Measurements from ENCODE around the gene FAM161A.
"Not testable (repeated sequence)": the region's sequence is repeated elsewhere in the genome, so short reads cannot be mapped to it uniquely, and the experiment has no call there.

FAM161A gene

DNA sequence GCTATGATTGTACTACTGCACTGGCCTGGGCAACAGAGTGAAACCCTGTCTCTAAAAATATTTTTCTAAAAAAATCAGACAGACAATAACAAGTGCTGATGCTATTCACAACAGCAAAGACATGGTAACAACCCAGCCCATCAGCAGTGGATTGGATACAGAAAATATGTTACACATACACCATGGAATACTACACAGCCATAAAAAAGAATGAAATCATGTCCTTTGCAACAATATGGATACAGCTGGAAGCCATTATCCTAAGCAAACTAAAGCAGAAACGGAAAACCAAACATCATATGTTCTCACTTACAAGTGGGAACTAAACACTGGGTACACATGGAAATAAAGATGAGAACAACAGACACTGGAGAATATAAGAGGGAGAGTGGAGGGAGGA lies 19.9 kb downstream of the FAM161A start:
- no peak for DNase-seq

DNA sequence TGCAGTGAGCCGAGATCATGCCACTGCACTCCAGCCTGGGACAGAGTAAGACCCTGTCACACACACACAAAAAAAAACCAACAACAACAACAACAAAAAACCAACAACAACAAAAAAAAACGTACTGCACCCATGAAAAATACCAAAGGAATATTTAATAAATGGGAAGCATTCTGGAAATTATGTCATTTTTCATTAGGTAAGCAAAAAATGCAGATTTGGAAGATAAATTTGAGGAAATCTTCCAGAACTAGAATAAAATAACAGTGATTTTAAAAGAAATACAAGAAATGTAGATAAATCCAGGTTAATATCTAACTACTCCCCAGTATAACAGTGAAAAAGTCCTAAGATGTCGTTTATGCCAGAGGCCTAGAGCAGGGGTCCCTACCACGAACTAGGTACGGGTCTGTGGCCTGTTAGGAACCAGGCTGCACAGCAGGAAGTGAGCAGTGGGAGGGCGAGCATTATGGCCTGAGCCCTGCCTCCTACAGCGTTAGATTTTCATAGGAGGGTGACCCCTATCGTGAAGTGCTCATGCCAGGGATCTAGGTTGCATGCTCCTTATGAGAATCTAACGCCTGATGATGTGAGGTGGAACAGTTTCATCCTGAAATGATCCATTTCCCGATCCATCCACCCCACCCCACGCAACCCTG lies 21.5 kb downstream of the FAM161A start:
- no peak for DNase-seq

DNA sequence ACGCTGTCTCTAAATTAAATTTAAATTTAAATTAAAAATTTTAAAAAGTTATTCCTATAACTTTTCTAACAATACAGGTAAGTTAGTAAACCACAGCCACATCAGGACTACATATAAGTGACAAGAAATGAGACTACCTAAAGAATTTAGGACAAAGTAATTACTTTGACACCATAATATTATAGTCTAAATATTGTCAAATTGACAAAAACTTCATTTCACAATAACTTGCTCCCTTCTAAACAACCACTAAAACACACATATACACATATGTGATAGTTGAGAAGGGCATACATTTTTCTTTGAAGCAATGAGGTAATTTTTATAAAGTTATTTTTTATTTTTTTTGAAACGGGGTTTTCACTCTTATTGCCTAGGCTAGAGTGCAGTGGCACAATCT lies 31.6 kb downstream of the FAM161A start:
- no peak for DNase-seq

DNA sequence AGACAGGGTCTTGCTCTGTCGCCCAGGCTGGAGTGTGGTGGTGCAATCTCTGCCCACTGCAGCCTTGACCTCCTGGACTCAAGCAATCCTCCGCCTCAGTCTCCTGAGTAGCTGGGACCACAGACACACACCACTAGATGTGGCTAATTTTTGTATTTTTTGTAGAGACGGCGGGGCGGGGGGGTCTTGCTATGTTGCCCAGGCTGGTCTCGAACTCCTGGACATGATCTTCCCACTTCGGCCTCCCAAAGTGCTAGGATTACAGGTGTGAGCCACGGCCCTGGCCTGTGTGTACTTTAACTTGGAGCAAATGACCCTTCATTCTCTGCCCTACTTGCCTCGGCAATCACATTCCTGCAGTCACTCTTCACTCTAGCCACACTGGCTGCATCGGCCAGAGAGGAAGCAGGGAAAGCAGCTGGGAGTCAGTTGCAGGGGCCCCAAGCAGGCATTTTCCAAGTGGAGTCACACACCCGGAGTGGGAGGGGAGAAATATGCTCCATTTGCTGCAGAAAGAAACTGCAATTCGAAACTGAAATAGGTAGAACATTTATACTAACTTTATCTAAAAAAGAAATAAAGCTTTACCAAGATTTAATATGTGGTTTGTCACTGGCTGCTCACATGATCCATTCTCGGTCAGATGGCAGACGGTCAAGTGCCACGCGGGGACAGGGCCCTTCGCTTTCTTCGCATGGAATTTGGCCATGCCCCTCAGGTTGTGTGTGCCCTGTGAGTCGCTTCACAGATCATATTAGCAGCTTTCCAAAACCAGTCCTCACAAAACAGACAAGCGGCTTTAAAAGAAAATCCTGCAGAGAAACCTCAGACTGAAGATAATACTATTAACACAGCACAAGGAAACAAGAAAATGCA lies 37.1 kb downstream of the FAM161A start:
- no peak for DNase-seq

DNA sequence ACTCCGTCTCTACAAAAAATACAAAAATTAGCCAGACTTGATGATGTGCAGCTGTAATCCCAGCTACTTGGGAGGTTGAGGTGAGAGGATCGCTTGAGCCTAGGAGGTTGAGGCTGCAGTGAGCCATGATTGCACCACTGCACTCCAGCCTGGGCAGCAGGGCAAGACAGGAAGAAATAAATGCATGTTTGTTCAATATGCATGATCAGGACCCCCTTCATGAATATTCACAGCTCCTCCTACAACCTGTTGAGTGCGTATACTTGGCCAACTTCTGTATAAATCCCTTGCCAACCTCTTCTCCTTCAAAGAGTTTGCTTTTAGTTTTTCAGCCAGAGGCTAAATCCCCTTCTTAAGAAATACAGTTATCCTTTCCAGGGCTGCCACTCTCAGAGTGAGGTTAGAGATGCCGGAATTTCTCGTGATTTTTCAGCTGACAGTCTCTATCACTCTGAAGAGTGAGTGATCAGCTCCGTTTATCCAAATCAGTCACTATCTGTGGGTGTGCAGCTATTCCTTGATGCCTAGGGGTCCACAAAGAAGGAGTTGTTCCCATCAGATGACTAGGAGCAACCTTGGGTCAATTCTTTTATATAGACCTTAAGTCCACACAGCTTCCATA lies 39.2 kb downstream of the FAM161A start:
- DNase-seq, result no peak

DNA sequence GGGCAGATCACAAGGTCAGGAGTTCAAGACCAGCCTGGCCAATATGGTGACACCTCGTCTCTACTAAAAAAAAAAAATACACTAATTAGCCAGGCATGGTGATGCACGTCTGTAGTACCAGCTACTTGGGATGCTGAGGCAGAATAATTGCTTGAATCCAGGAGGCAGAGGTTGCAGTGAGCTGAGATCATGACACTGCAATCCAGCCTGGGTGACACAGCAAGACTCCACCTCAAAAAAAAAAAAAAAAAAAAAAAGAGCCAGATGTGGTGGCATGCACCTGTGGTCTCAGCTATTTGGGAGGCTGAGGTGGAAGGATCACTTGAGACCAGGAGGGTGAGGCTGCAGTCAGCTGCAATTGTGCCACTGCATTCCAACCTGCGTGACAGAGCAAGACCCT lies 40.5 kb downstream of the FAM161A start:
- DNase-seq, result not testable (repeated sequence)

DNA sequence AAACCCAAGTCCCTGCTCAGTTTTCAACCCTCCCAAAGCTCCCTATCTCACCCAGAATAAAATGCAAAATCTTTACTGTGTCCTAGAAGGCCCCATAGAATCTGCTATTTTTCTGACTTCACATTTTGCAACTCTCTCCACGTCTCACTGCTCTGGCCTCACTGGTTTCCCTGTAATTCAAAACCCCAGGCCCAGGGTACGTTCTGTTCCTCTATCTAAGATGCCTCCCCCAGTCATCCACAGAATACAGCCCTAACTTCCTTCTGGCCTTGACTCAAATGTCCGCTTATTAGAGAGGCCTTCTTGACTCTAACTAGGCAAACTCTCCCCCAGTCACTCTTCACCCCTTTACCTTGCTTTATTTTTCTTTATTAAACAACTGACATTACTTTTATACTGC lies 42.0 kb downstream of the FAM161A start:
- DNase-seq, result no peak

DNA sequence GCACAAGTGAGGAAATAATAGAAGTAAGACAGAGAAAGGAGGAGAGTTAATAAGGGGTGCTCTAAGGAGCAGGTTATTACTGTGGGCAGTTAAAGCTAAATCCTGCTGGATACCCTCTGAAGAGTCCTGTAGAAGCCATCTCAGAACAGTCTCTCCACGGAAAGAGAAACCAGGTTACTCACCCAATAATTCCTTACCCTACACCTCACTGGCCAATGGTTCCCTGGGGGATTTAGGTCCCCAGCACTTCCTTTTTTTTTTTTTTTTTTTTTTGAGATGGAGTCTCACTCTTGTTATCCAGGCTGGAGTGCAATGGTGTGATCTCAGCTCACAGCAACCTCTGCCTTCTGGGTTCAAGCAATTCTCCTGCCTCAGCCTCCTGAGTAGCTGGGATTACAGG lies 43.7 kb downstream of the FAM161A start:
- not testable (repeated sequence) for DNase-seq

DNA sequence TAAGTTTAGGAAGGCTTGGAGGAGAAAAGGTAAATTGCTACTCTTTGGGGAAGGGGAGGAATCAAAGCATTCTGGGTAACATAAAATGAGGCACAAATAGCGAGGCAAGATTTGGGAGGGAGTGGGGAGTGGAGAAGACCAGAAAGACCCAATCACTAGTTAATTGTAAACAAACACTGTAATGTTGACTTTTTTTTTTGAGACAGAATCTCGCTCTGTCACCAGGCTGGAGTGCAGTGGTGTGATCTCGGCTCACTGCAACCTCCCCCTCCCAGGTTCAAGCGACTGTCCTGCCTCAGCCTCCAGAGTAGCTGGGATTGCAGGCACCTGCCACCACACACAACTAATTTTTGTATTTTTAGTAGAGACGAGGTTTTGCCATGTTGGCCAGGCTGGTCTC lies 45.2 kb downstream of the FAM161A start:
- not testable (repeated sequence) for DNase-seq

DNA sequence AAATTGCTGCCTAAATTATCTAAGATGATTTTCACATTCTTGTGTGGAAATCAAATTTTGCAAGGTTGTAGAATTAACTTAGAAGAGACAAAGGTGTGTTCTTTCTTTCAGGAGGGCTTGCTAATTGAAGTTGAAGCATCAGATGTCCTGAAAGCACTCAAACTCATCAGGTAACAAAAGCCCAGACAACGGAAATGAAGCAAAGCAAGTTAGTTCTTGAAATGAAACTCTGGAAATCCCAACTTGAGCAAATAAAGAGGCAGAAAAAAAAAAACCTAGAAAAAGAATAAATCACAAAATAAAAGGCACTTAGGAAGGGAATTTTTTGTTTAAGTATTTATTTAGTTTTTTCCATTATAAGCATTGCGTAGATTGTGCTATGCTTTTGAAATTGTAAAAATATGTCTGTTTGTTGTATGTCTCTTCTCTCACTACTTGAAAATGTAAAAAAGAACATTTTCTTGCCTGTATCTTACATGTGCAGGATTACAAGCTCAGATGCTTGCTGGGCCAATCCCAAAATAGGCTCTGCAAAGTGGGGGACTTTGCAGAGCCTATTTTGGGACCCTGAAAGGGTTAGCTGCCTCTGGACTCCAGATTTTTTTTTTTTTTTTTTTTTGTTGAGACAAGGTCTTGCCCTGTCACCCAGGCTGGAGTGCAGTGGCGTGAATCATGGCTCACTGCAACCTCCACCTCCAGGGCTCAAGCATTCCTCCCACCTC lies 46.7 kb downstream of the FAM161A start:
- no peak for DNase-seq

DNA sequence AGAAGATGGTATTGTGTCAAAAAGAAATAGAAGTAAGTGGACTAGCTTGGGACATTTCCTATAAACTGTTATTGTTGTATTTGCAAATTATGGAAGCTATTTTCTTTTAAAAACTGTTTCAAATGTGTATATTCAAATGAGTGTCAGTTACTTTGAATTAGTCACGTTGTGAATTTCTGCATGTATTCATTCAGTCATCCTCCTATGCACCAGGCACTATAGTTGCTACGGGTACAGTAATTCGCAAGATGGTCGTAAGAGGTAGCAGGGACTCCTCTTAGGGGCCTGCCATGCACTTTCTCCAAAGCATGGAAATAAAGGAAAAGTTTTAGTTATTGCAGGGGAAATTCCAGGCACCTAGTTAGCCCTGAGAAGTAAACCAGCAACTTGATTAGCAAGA lies 51.3 kb downstream of the FAM161A start:
- DNase-seq, result no peak

DNA sequence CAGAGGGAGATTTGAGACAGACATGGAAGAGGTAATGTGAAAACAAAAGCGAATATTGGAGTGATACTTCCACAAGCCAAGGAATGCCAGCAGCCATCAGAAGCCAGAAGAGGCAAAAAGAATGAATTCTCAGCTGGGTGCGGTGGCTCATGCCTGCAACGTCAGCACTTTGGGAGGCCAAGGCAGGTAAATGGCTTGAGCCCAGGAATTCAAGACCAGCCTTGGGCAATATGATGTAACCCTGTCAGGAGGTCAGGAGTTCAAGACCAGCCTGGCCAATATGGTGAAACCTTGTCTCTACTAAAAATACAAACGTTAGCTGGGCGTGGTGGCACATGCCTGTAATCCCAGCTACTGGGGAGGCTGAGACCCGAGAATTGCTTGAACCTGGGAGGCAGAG lies 54.8 kb downstream of the FAM161A start:
- no peak for DNase-seq

DNA sequence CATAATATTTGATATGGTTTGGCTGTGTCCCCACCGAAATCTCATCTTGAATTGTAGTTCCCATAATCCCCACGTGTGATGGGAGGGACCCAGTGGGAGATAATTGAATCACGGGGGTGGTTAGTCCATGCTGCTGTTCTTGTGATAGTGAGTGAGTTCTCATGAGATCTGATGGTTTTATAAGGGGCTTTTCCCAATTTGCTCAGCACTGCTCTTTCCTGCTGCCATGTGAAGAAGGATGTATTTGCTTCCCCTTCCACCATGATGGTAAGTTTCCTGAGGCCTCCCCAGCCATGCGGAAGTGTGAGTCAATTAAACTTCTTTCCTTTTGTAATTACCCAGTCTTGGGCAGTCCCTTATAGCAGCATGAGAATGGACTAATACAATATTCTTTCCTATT lies 56.4 kb downstream of the FAM161A start:
- not testable (repeated sequence) for DNase-seq

DNA sequence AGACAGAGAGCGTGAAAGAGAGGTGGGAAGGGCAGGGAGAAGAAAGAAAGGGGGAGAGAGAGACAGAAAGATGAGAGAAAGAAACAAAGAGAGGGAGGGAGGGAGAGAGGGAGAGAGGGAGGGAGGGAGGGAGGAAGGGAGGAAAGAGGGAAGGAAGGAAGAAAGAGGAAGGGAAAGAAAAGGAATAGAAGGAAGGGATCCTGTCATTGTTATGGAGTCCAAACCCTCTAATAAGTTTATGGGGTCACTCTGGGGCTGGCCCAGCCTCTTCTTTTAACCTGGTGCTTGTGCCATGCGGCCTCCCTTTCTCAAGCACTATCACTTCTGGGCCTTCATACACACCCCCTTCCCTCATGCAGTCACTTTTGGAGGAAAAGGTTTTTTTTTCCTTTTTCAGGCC lies 58.5 kb downstream of the FAM161A start:
- DNase-seq, result no peak

DNA sequence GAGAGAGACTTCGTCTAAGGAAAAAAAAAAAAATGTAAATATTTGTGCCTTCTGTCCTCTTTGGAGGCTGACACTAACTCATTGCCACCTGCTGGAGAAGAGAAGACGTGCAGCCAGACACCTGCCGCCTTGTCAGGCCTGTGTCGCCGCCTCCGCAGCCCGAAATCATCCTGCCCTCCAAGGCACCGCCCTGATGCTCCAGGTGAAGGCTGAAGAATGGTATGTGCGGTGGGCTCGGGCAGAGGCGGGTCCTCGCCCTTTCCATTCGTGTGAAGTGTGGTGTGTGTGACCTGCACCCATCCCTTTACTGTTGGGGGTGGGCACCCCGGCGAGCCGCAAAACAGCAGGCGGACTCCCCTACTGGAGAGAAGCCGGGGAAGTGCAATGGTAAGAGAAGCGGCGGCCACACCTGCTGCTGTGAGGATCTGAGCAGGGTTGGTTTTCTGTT lies 60.4 kb downstream of the FAM161A start:
- peak; percentile 67 for DNase-seq

DNA sequence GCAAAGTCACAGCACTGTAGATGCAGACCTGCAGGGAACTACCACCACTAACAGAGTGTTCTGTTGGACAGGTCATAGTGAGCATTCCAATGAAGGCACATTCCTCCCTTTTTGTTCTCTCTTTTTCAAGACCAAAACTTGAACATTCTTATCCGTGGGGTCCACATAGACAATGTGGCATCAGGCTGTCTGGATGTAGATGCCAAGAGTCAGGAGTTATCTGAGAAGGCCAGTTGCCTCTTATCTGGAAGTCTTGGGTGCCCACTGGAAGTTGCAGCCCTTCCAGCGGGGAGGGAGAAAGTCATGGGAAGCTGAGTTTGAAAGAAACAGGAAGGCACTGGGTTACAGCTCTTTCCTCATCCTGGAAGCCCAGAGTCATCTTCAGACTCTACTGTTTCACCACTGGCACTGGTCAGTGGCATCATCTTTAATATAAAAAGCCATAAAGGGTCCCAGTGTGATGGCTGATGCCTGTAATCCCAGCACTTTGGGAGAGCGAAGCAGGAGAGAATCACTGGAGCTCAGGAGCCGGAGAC lies 61.4 kb downstream of the FAM161A start:
- no peak for DNase-seq

DNA sequence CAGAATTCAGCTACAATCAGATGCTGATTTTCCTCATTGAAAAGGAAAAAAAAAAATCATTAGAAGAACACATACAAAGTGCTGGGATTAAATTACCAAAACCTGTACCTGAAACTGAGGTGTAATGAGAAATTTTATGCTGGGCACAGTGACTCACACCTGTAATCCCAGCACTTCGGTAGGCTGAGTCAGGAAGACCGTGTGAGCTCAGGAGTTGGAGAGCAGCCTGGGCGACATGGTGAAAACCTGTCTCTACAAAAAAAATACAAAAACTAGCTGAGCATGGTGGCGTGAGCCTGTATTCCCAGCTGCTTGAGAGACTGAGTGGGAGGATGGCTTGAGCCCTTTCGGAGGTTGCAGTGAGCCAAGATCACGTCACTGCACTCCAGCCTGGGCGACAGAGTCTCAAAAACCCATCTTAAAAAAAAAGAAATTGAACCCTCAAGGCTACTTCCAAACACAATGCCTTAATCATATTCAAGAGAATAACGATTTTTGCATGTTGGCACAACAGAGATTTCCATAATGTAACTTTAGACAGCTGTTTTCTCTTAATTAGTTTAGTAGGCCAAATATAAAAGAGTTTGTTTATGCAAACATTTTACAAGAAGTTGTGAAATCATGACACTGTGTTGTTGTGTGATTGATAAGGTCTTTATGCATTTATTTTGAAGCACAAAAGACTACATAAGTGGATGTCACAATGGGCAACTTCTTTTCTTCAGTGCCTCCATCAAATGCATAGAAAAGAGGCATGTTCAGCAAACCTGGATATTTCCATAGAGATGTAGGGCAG lies 63.9 kb downstream of the FAM161A start:
- DNase-seq, result no peak

DNA sequence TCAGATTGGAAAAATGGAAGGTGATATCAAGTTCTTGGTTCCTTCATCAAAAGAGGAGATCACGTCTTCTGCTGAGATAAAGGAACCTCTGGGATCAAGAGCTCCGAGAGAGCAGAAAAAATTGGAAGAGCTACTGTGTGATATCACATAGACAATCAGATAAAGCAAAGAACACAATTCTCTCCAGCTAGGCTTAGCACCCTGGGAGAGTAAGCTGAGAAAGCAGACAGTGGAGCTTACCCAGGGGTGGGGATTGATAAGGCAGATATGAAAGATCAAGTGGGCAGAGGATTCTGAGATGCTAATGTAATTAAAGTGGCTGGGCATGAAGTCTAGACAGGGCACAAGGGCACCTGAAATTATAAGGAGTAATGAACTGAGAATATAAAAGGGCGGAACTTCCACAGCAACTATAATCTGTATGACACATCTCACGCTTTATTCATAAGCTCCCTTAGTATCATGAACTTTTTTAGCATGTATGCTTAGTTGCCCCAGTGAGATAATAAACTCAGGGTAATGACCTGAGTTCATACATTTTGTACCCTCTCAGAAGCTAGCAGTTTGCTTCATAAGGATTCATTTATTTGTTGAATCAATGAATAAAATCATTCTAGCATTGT lies 65.8 kb downstream of the FAM161A start:
- no peak for DNase-seq

DNA sequence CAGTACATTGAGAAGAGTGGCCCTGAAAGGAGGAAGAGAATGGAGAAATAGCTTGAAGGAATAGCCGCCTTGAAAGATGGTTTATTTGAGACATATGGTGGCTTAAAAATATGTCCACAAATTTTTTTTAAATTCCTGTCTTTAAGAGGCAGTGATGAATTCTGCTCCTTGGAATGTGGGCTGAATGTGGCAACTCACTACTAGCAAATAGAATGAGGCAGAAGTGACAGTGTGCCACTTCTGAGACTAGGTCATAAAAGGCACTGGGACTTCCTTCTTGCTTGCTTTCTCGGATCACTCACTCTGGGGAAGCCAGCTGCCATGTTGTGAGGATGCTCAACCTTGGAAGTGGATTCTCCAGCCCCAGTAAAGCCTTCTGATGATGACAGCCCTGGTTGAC lies 67.0 kb downstream of the FAM161A start:
- DNase-seq, result no peak

DNA sequence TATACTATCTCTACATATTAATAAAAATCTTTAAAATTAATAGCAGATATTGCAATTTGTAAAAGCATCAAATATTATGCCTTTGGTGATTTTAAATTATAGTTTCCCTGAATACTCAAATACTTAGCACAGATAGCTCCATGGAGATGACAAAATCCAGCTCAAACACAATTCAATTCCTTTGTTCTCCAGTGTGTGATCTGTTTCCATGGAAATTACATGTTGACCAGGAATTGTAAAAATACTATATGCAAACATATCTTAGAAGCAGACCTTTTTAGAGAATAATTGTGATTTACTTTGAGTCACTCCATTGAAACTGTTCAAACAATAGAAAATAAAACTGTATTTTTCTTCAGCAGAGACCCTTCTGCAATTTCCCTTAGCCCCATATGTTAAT lies 68.3 kb downstream of the FAM161A start:
- no peak for DNase-seq

DNA sequence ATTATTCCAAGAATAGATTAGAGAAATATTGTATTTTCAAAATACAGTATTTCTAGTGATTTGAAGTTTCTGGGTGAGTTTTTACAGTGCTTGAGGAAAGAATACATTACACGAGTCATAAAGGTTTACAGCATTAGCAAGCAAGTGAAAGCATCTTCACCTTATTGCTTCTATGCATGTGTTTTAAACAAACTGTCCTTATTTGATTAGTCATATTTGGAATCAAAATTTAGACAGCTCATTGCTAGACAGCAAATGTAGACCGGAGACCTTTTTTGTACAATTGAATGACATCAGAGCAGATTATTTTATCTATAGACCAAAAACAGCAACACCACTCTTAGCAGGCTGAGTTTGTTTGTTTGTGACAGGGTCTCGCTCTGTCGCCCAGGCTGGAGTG lies 69.2 kb downstream of the FAM161A start:
- no peak for DNase-seq

Measured in NCI-H187 treated with DMSO at 0.1 percent for 48 hours (cell line).